HCT116 (cell line): ENCODE data around the gene LIN28A. TPM values are rescaled to one million over a fixed set of nuclear protein-coding genes. Genes with fewer than 3 reads are reported as not detected.

Source experiments
- ATAC-seq: fragments of 200-7000 bp; cut with Tn5 transposase; 2 replicates; pipeline ENCODE4 v1.9.1; 2020; ENCODE audit warnings: mild to moderate bottlenecking, moderate library complexity
- Bru-seq: library from RNA; stranded (reverse); fragments of 400-500 nt; gene quantifications from one replicate; lab custom pipeline; 2021; lab: Mats Ljungman, UMichigan
- BruChase-seq, 2 experiments: library from RNA; stranded (reverse); fragments of 400-500 nt; gene quantifications; one replicate each; lab custom pipeline; 2021; lab: Mats Ljungman, UMichigan
- BruUV-seq: library from RNA; stranded (reverse); fragments of 400-500 nt; replicated peaks from 2 replicates; lab custom pipeline; 2021; lab: Mats Ljungman, UMichigan
- CTCF ChIA-PET: fragments of 300-600 bp; sonication (Branson Sonifier 250); formaldehyde crosslinking; loops from one replicate; lab custom pipeline; 2021; ENCODE audit warnings: antibody characterized with exemption; lab: Charles Lee
- POLR2A ChIA-PET: fragments of 300-600, 350-600 bp; sonication (Branson Sonifier 250); formaldehyde crosslinking; loops from one replicate; lab custom pipeline; 2021; ENCODE audit warnings: antibody characterized with exemption; lab: Charles Lee
- RAD21 ChIA-PET, 2 experiments: fragments of 300-600 bp; sonication (Branson Sonifier 250); formaldehyde crosslinking; loops; one replicate each; lab custom pipeline; 2023; ENCODE audit warnings: low total read pairs in 2 of 2; ENCODE audit not compliant: uncharacterized antibody in 2 of 2, unreplicated experiment in 2 of 2, low non-redundant PET in 1 of 2; lab: Charles Lee
- DNase-seq: peaks from one replicate; pipeline ENCODE4 v3.0.0-alpha.2; 2010; ENCODE audit warnings: low read depth, low spot score
- H2AFZ ChIP-seq: fragments of 200-600 bp; shearing (Covaris generic), sonication (generic); 2 replicates; pipeline ENCODE4 v1.6.1; 2017; ENCODE audit warnings: low read depth, mixed run types, mixed read lengths, antibody characterized with exemption, low read length; ENCODE audit not compliant: poor library complexity, severe bottlenecking
- H3K27ac ChIP-seq: 2 replicates; pipeline ENCODE4 v1.5.1; 2012; ENCODE audit warnings: low read depth, low read length
- H3K27me3 ChIP-seq: fragments of 200-600 bp; sonication (generic); 2 replicates; pipeline ENCODE4 v1.6.1; 2016; ENCODE audit warnings: mixed run types, low read length, mixed read lengths; ENCODE audit not compliant: insufficient read depth
- H3K36me3 ChIP-seq, 2 experiments: fragments of 200-500 bp in 1 of 2; fragments of 200-600 bp in 1 of 2; sonication (Bioruptor generic) in 1 of 2; sonication (generic) in 1 of 2; 2 replicates each; pipeline versions ENCODE4 v1.5.1 to v1.6.1; 2014 to 2016; ENCODE audit warnings: low read length in 2 of 2, inconsistent platforms in 1 of 2, mixed read lengths in 1 of 2, mixed run types in 1 of 2; ENCODE audit not compliant: insufficient read depth in 2 of 2, control insufficient read depth in 1 of 2
- H3K4me1 ChIP-seq, 2 experiments: fragments of 200-600 bp in 1 of 2; sonication (generic) in 1 of 2; 2 replicates each; pipeline versions ENCODE4 v1.5.1 to v1.6.1; 2012 to 2017; ENCODE audit warnings: low read length in 2 of 2, inconsistent platforms in 1 of 2, mild to moderate bottlenecking in 1 of 2, mixed read lengths in 1 of 2, mixed run types in 1 of 2, moderate library complexity in 1 of 2; ENCODE audit not compliant: insufficient read depth in 2 of 2, control insufficient read depth in 1 of 2
- H3K4me2 ChIP-seq: fragments of 200-600 bp; sonication (generic); 2 replicates; pipeline ENCODE4 v1.6.1; 2017; ENCODE audit warnings: mixed run types, low read length, mixed read lengths
- H3K4me3 ChIP-seq, 2 experiments: fragments of 200-600 bp in 1 of 2; sonication (generic) in 1 of 2; replicated peaks in 1 of 2; 2 replicates each; pipeline ENCODE4 v1.5.1; 2011 to 2016; ENCODE audit warnings: low read length in 2 of 2, control low read depth in 1 of 2, low read depth in 1 of 2, mild to moderate bottlenecking in 1 of 2, mixed read lengths in 1 of 2, mixed run types in 1 of 2
- H3K79me2 ChIP-seq: fragments of 200-600 bp; sonication (generic); 2 replicates; pipeline ENCODE4 v1.6.1; 2017; ENCODE audit warnings: mild to moderate bottlenecking, mixed run types, low read length, moderate library complexity, mixed read lengths; ENCODE audit not compliant: insufficient read depth
- H3K9ac ChIP-seq: fragments of 200-600 bp; sonication (generic); 2 replicates; pipeline ENCODE4 v1.6.1; 2016; ENCODE audit warnings: low read length, mixed read lengths
- H3K9me2 ChIP-seq: fragments of 200-600 bp; sonication (generic), shearing (Covaris generic); 2 replicates; pipeline ENCODE4 v1.6.1; 2017; ENCODE audit warnings: mixed run types, mild to moderate bottlenecking, moderate library complexity; ENCODE audit not compliant: insufficient read depth
- H3K9me3 ChIP-seq, 2 experiments: fragments of 200-500 bp in 1 of 2; fragments of 200-600 bp in 1 of 2; sonication (Bioruptor generic) in 1 of 2; sonication (generic) in 1 of 2; 2 replicates each; pipeline ENCODE4 v1.6.1; 2014 to 2017; ENCODE audit warnings: low read length in 2 of 2, mixed read lengths in 2 of 2, inconsistent platforms in 1 of 2, low read depth in 1 of 2, mild to moderate bottlenecking in 1 of 2, mixed run types in 1 of 2, moderate library complexity in 1 of 2; ENCODE audit not compliant: control insufficient read depth in 1 of 2, insufficient read depth in 1 of 2
- H4K20me1 ChIP-seq: fragments of 200-600 bp; sonication (generic), shearing (Covaris generic); 2 replicates; pipeline ENCODE4 v1.6.1; 2017; ENCODE audit warnings: mixed run types, mild to moderate bottlenecking, moderate library complexity; ENCODE audit not compliant: insufficient read depth
- EGR1 ChIP-seq: IDR thresholded peaks from 2 replicates; pipeline ENCODE4 v1.6.1; 2012; ENCODE audit warnings: low read depth
- ELF1 ChIP-seq: IDR thresholded peaks from 2 replicates; pipeline ENCODE4 v1.6.1; 2012; ENCODE audit warnings: low read depth, borderline replicate concordance
- EZH2 ChIP-seq: fragments of 200-600 bp; sonication (generic); IDR thresholded peaks from 2 replicates; pipeline ENCODE4 v1.6.1; 2017; ENCODE audit warnings: antibody characterized with exemption, mixed run types
- EZH2phosphoT487 ChIP-seq: fragments of 200-600 bp; IDR thresholded peaks from 2 replicates; pipeline ENCODE4 v1.6.1; 2018; ENCODE audit warnings: antibody characterized with exemption, borderline replicate concordance
- JUND ChIP-seq: IDR thresholded peaks from 2 replicates; pipeline ENCODE4 v1.6.1; 2012
- POLR2A ChIP-seq: IDR thresholded peaks from 2 replicates; pipeline ENCODE4 v1.7.0; 2011; ENCODE audit warnings: borderline replicate concordance; ENCODE audit not compliant: insufficient read depth, insufficient read length; ENCODE audit errors: extremely low read depth
- POLR2AphosphoS5 ChIP-seq: IDR thresholded peaks from 2 replicates; pipeline ENCODE4 v1.6.1; 2011; ENCODE audit warnings: mild to moderate bottlenecking, low read depth, low read length, moderate library complexity
- SP1 ChIP-seq: IDR thresholded peaks from 2 replicates; pipeline ENCODE4 v1.6.1; 2012; ENCODE audit warnings: low read depth
- SRF ChIP-seq: IDR thresholded peaks from 2 replicates; pipeline ENCODE4 v1.6.1; 2012; ENCODE audit warnings: low read depth
- YY1 ChIP-seq: IDR thresholded peaks from 2 replicates; pipeline ENCODE4 v1.6.1; 2011; ENCODE audit warnings: low read length, low read depth, moderate library complexity, mild to moderate bottlenecking; ENCODE audit not compliant: insufficient replicate concordance; ENCODE audit errors: extremely low read depth
- ZFX ChIP-seq: fragments of 450-650 bp; IDR thresholded peaks from 2 replicates; pipeline ENCODE4 v1.6.1; 2017
- intact Hi-C: fragments of 100-400 bp; cut with micrococcal nuclease; formaldehyde crosslinking; loops from 2 replicates; pipeline ENCODE4 v1.10.0; 2022
- long read RNA-seq: library from polyadenylated mRNA; unstranded; transcript quantifications from one replicate; pipeline ENCODE4 v2.0.0, GENCODE V29; 2021; ENCODE audit not compliant: unreplicated experiment
- polyA plus RNA-seq: library from polyadenylated mRNA; unstranded; fragments of >200 nt; gene quantifications from 2 replicates; pipeline ENCODE4 v1.2.1, GENCODE V29; 2012; ENCODE audit warnings: missing spikeins
- total RNA-seq: library from RNA; stranded (reverse); gene quantifications from one replicate; pipeline ENCODE4 v1.2.1, GENCODE V29; 2021; ENCODE audit not compliant: unreplicated experiment
- TF ChIP-seq, protein P1 (sequence below): IDR thresholded peaks from 2 replicates; pipeline ENCODE4 v1.6.1; 2012
- TF ChIP-seq, protein P2 (sequence below): IDR thresholded peaks from 2 replicates; pipeline ENCODE4 v1.6.1; 2012; ENCODE audit warnings: low read depth

LIN28A gene, protein sequence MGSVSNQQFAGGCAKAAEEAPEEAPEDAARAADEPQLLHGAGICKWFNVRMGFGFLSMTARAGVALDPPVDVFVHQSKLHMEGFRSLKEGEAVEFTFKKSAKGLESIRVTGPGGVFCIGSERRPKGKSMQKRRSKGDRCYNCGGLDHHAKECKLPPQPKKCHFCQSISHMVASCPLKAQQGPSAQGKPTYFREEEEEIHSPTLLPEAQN
- total RNA-seq: 1.4 TPM
- polyA plus RNA-seq: 0.21 and 0.33 TPM in 2 replicates
- percentile 24 among the genes with signal in this experiment for Bru-seq, nascent RNA
- percentile 31 among the genes with signal in this experiment for BruChase-seq, experiment 1, labeled RNA remaining after a 6-hour chase
- percentile 29 among the genes with signal in this experiment for BruChase-seq, experiment 2, labeled RNA remaining after a 2-hour chase
- long read RNA-seq: 0 reads

GRCh38 chr1:26410706-26411623 lies at the start of gene LIN28A:
LIN28A (plus strand) TSS chr1:26410817; CDS start chr1:26410892, 75 bp downstream.
- H3K4me1 ChIP-seq: peaks cover 0 to 19% of the 10 kb centered on the region in 2 experiments; a peak in 3 of 4 replicates
- TF ChIP-seq YY1 (no peak), JUND (no peak), ZFX (no peak), EZH2 (no peak), EZH2phosphoT487 (no peak), POLR2A (no peak), EGR1 (no peak), SP1 (no peak), POLR2AphosphoS5 (no peak), ELF1 (no peak), SRF (no peak)
- TF ChIP-seq, protein P1, sequence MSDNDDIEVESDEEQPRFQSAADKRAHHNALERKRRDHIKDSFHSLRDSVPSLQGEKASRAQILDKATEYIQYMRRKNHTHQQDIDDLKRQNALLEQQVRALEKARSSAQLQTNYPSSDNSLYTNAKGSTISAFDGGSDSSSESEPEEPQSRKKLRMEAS: no peak
- TF ChIP-seq, protein P2, sequence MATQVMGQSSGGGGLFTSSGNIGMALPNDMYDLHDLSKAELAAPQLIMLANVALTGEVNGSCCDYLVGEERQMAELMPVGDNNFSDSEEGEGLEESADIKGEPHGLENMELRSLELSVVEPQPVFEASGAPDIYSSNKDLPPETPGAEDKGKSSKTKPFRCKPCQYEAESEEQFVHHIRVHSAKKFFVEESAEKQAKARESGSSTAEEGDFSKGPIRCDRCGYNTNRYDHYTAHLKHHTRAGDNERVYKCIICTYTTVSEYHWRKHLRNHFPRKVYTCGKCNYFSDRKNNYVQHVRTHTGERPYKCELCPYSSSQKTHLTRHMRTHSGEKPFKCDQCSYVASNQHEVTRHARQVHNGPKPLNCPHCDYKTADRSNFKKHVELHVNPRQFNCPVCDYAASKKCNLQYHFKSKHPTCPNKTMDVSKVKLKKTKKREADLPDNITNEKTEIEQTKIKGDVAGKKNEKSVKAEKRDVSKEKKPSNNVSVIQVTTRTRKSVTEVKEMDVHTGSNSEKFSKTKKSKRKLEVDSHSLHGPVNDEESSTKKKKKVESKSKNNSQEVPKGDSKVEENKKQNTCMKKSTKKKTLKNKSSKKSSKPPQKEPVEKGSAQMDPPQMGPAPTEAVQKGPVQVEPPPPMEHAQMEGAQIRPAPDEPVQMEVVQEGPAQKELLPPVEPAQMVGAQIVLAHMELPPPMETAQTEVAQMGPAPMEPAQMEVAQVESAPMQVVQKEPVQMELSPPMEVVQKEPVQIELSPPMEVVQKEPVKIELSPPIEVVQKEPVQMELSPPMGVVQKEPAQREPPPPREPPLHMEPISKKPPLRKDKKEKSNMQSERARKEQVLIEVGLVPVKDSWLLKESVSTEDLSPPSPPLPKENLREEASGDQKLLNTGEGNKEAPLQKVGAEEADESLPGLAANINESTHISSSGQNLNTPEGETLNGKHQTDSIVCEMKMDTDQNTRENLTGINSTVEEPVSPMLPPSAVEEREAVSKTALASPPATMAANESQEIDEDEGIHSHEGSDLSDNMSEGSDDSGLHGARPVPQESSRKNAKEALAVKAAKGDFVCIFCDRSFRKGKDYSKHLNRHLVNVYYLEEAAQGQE: no peak
- ChIA-PET POLR2A (no interaction called here), CTCF (no interaction called here), RAD21 (no interaction called here)
- peak within 1 kb of the TSS; percentile 77 for H3K4me2 ChIP-seq
- peak within 1 kb of the TSS; percentile 28; the same call in 1 of the 2 replicates for H3K9ac ChIP-seq
- no peaks in the 10 kb centered on the region; the same call in 1 of the 2 replicates for H3K27me3 ChIP-seq
- peak within 1 kb of the TSS; percentile 45 to 51 for H3K4me3 ChIP-seq
- H3K9me3 ChIP-seq: no peaks in the 10 kb centered on the region
- BruUV-seq: no TSS peak
- H3K36me3 ChIP-seq: no peaks in the 10 kb centered on the region
- intact Hi-C loops: no loop called here
- no peak within 1 kb of the TSS for H3K27ac ChIP-seq
- no peaks in the 10 kb centered on the region for H3K9me2 ChIP-seq
- no peaks in the 10 kb centered on the region for H4K20me1 ChIP-seq
- H2AFZ ChIP-seq: peak within 1 kb of the TSS; percentile 71
- H3K79me2 ChIP-seq: no peaks in the 10 kb centered on the region
- ATAC-seq: no peak
- no peak for DNase-seq
